PC-3 (cell line): Measurements from ENCODE around the gene ZNF280D. TPM values are rescaled to one million over a fixed set of nuclear protein-coding genes. Genes with fewer than 3 reads are reported as not detected.

ENCODE experiments used
- ATAC-seq: fragments of 200-7000 bp; cut with Tn5 transposase; 2 replicates; pipeline ENCODE4 v1.9.1; 2020; ENCODE audit warnings: mild to moderate bottlenecking, moderate library complexity
- BruUV-seq: library from RNA; stranded (reverse); fragments of 400-500 nt; replicated peaks from 2 replicates; lab custom pipeline; 2021; lab: Mats Ljungman, UMichigan
- CTCF ChIA-PET: fragments of 300-600 bp; sonication (Branson Sonifier 250); formaldehyde crosslinking; loops from one replicate; lab custom pipeline; 2022; ENCODE audit warnings: antibody characterized with exemption; lab: Charles Lee
- POLR2A ChIA-PET: fragments of 300-600 bp; sonication (Branson Sonifier 250); formaldehyde crosslinking; loops from one replicate; lab custom pipeline; 2022; ENCODE audit warnings: antibody characterized with exemption; ENCODE audit not compliant: unreplicated experiment; lab: Charles Lee
- DNase-seq: peaks from one replicate; pipeline ENCODE4 v3.0.0-alpha.2; 2015
- H2AFZ ChIP-seq: fragments of 300-600 bp; sonication (generic); 2 replicates; pipeline ENCODE4 v1.6.0; 2016; ENCODE audit warnings: antibody characterized with exemption, low read length
- H3F3A ChIP-seq: fragments of 300-600 bp; sonication (generic); one replicate; pipeline ENCODE4 v1.6.0; 2017; ENCODE audit warnings: antibody characterized with exemption, low read length, control low read depth, mild to moderate bottlenecking; ENCODE audit not compliant: unreplicated experiment
- H3K27ac ChIP-seq: fragments of 300-600 bp; sonication (generic); 2 replicates; pipeline ENCODE4 v1.5.1; 2016; ENCODE audit warnings: mild to moderate bottlenecking, low read length
- H3K27me3 ChIP-seq: fragments of 300-600 bp; sonication (generic); 2 replicates; pipeline ENCODE4 v1.6.1; 2016; ENCODE audit warnings: low read length, mixed read lengths
- H3K36me3 ChIP-seq: fragments of 300-600 bp; sonication (generic); 2 replicates; pipeline ENCODE4 v1.6.1; 2016; ENCODE audit warnings: low read depth, mixed run types, low read length, mixed read lengths
- H3K4me1 ChIP-seq: fragments of 300-600 bp; sonication (generic); 2 replicates; pipeline ENCODE4 v1.5.1; 2016; ENCODE audit warnings: low read length; ENCODE audit not compliant: insufficient read depth
- H3K4me2 ChIP-seq: fragments of 300-600 bp; sonication (generic); 2 replicates; pipeline ENCODE4 v1.6.0; 2016; ENCODE audit warnings: low read length
- H3K4me3 ChIP-seq: fragments of 300-600 bp; sonication (generic); 2 replicates; pipeline ENCODE4 v1.5.1; 2016; ENCODE audit warnings: mild to moderate bottlenecking, low read length, mixed read lengths
- H3K79me2 ChIP-seq: fragments of 300-600 bp; sonication (generic); 2 replicates; pipeline ENCODE4 v1.6.1; 2017; ENCODE audit warnings: low read length, mixed read lengths
- H3K9ac ChIP-seq: fragments of 300-600 bp; sonication (generic); 2 replicates; pipeline ENCODE4 v1.6.0; 2016; ENCODE audit warnings: mild to moderate bottlenecking, low read length
- H3K9me2 ChIP-seq: fragments of 300-600 bp; sonication (generic); replicated peaks from 2 replicates; pipeline ENCODE4 v1.6.1; 2016; ENCODE audit warnings: mixed run types, low read length, mixed read lengths
- H3K9me3 ChIP-seq: fragments of 300-600 bp; sonication (generic); 2 replicates; pipeline ENCODE4 v1.6.1; 2016; ENCODE audit warnings: low read length, mixed read lengths
- H4K20me1 ChIP-seq: fragments of 300-600 bp; sonication (generic); 2 replicates; pipeline ENCODE4 v1.6.1; 2016; ENCODE audit warnings: low read length, mixed read lengths
- EZH2 ChIP-seq: fragments of 300-600 bp; sonication (generic); IDR thresholded peaks from one replicate; pipeline ENCODE4 v1.6.1; 2017; ENCODE audit warnings: antibody characterized with exemption, mild to moderate bottlenecking, low read length; ENCODE audit not compliant: unreplicated experiment
- EZH2phosphoT487 ChIP-seq: fragments of 300-600 bp; sonication (generic); IDR thresholded peaks from 2 replicates; pipeline ENCODE4 v1.6.1; 2018; ENCODE audit warnings: mild to moderate bottlenecking, antibody characterized with exemption, low read length, borderline replicate concordance
- intact Hi-C: fragments of 100-400 bp; cut with micrococcal nuclease; formaldehyde crosslinking; loops from 2 replicates; pipeline ENCODE4 v1.9.0; 2023
- total RNA-seq: library from RNA; depleted of rRNA; stranded (reverse); fragments of >200 nt; gene quantifications from 2 replicates; pipeline ENCODE4 v1.2.3, GENCODE V29; 2014
- TF ChIP-seq, protein P1 (sequence below): fragments of 300-600 bp; sonication (generic); conservative IDR thresholded peaks from 2 replicates; pipeline ENCODE4 v1.5.1; 2017; ENCODE audit warnings: antibody characterized with exemption, low read depth, mild to moderate bottlenecking, low read length

ZNF280D gene
- total RNA-seq, 1 experiment from 2014 or later: 7.4 TPM

DNA sequence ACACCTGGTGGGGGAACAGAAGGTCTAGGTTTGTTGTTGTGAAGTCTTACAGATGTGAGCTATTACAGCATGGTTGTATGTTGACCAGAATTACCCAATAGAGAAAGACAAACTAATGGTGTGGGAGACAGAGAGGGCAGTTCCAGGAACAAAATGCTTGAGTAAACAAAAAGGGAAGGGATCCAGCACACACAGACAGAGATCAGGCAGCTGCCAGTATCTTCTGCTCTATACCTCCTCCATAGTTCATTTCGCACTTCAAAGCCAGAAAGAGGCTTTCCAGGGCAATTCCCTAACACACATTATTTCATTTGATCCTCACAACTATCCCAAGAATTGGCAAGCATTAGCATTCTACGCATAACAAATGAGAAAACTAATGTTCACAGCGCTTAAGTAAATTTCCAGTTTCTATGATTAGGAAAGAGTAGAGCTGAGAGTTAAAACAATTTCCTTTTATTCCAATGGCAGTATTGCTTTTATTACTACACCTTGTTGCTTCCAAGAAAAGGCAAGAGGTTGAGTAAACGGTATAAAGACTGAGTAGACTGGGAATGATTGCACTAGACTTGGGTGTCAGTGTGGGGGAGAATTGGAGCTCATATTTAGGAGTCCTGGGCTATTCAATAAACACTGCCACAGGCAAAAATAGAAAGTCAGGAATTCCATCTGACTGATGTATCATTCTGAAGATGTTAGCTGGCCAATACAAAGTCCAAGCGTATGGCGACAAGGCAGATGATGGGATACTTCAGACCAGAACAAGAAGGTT, 39.7 kb upstream of the ZNF280D start:
- H3K79me2 ChIP-seq: no peaks in the 10 kb centered on the region
- no peak for ATAC-seq
- H3K4me2 ChIP-seq: no peak overlapping the region
- no peak overlapping the region for H2AFZ ChIP-seq
- H3K27me3 ChIP-seq: no peaks in the 10 kb centered on the region
- no peak for DNase-seq
- H3K9ac ChIP-seq: no peak overlapping the region
- CTCF ChIA-PET: interaction anchor here (0.5 kb wide), 1 partner anchor 15 kb away, joined by 8 read pairs; no protein-coding TSS in a partner anchor
- H4K20me1 ChIP-seq: no peaks in the 10 kb centered on the region
- TF ChIP-seq EZH2phosphoT487: no peak
- TF ChIP-seq, protein P1, sequence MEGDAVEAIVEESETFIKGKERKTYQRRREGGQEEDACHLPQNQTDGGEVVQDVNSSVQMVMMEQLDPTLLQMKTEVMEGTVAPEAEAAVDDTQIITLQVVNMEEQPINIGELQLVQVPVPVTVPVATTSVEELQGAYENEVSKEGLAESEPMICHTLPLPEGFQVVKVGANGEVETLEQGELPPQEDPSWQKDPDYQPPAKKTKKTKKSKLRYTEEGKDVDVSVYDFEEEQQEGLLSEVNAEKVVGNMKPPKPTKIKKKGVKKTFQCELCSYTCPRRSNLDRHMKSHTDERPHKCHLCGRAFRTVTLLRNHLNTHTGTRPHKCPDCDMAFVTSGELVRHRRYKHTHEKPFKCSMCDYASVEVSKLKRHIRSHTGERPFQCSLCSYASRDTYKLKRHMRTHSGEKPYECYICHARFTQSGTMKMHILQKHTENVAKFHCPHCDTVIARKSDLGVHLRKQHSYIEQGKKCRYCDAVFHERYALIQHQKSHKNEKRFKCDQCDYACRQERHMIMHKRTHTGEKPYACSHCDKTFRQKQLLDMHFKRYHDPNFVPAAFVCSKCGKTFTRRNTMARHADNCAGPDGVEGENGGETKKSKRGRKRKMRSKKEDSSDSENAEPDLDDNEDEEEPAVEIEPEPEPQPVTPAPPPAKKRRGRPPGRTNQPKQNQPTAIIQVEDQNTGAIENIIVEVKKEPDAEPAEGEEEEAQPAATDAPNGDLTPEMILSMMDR: no peak
- TF ChIP-seq EZH2: no peak
- no TSS peak for BruUV-seq
- no peak overlapping the region for H3K4me3 ChIP-seq
- no peaks in the 10 kb centered on the region for H3K9me2 ChIP-seq
- no peaks in the 10 kb centered on the region for H3F3A ChIP-seq
- no peaks in the 10 kb centered on the region for H3K36me3 ChIP-seq
- H3K9me3 ChIP-seq: no peaks in the 10 kb centered on the region
- H3K4me1 ChIP-seq: no peaks in the 10 kb centered on the region
- H3K27ac ChIP-seq: no peak overlapping the region
- POLR2A ChIA-PET: interaction anchor here (0.5 kb wide), 1 partner anchor 135 kb away, joined by 4 read pairs; no protein-coding TSS in a partner anchor
- intact Hi-C loops: no loop called here

DNA sequence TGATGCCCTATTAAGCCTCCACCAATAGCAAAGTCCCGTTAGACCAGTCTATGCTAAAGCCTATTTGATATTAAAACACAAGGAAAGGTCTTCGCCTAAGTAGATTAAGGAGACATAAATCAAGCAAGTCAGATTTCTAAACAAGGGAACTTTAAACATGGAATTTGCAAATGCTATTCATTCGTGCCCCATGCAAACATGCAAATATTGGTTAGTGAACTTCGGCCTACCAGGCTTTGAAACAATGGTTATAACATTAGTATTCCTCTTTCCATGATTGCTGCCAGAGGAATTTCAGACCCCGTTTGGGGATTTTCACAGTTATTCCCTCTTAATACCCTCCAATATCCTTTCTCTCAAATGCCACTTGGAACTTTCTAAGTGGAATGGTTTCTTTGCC, 36.9 kb upstream of the ZNF280D start:
- Histone ChIP-seq H2AFZ (no peak overlapping the region), H4K20me1 (no peaks in the 10 kb centered on the region), H3K9me3 (no peaks in the 10 kb centered on the region), H3K9ac (no peak overlapping the region), H3K9me2 (no peaks in the 10 kb centered on the region), H3K27me3 (no peaks in the 10 kb centered on the region), H3K4me1 (peaks cover 4% of the 10 kb centered on the region; the same call in 1 of the 2 replicates), H3K36me3 (no peaks in the 10 kb centered on the region), H3K79me2 (no peaks in the 10 kb centered on the region), H3K4me3 (no peak overlapping the region), H3K27ac (no peak overlapping the region), H3K4me2 (no peak overlapping the region), H3F3A (no peaks in the 10 kb centered on the region)
- intact Hi-C loops: no loop called here
- POLR2A ChIA-PET: no interaction called here
- DNase-seq (no peak), ATAC-seq (no peak)
- TF ChIP-seq EZH2 (no peak), EZH2phosphoT487 (no peak)
- TF ChIP-seq, protein P1: no peak
- BruUV-seq: no TSS peak
- CTCF ChIA-PET: no interaction called here

DNA sequence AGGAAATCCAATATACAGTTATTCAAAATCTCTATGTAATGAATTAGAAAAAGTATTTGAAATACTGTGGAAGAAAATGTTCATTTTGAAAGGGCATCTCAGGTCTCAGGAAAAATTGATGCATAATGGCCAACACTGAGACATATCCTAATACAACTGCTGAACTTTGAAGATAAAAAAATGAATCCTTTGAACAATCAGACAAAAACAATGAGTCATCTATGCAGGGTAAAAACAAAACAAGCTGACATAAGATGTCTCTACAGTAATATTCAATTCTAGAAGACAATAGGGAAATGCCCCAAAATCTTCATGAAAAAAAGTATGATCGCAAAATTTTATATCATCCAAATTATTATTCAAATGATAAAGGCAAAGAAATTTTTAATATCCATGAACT, 34.0 kb upstream of the ZNF280D start:
- CTCF ChIA-PET: no interaction called here

More for the DNA sequence above, 34.0 kb upstream of the ZNF280D start:
- H2AFZ ChIP-seq: no peak overlapping the region
- H3K27ac ChIP-seq: no peak overlapping the region
- DNase-seq: no peak
- intact Hi-C loops: no loop called here
- TF ChIP-seq, protein P1: no peak
- TF ChIP-seq EZH2phosphoT487: no peak
- TF ChIP-seq EZH2: no peak
- H4K20me1 ChIP-seq: no peaks in the 10 kb centered on the region
- H3K9me2 ChIP-seq: no peaks in the 10 kb centered on the region
- BruUV-seq: no TSS peak
- POLR2A ChIA-PET: no interaction called here
- no peak overlapping the region for H3K9ac ChIP-seq
- H3K79me2 ChIP-seq: no peaks in the 10 kb centered on the region
- peaks cover 9% of the 10 kb centered on the region; the same call in 1 of the 2 replicates for H3K4me1 ChIP-seq
- H3K9me3 ChIP-seq: no peaks in the 10 kb centered on the region
- no peaks in the 10 kb centered on the region for H3K27me3 ChIP-seq
- H3K4me3 ChIP-seq: no peak overlapping the region
- no peak overlapping the region for H3K4me2 ChIP-seq
- no peak for ATAC-seq
- H3F3A ChIP-seq: no peaks in the 10 kb centered on the region
- no peaks in the 10 kb centered on the region for H3K36me3 ChIP-seq
